Peyer's patch (tissue), 4 donors: ENCODE results near the gene ADGRF4. TPM values are rescaled to one million over a fixed set of nuclear protein-coding genes. Genes with fewer than 3 reads are reported as not detected.

Experiments
- DNase-seq, 3 donors: peaks; one replicate each; pipeline ENCODE4 v3.0.0-alpha.2; 2017 to 2019
- H3K27ac ChIP-seq, 4 donors: fragments of 200-600 bp; sonication (generic); one replicate each; pipeline ENCODE4 v1.5.1; 2016 to 2019
- H3K27me3 ChIP-seq, 2 donors: fragments of 200-600 bp; sonication (generic); one replicate each; pipeline ENCODE4 v1.5.1; 2019
- H3K36me3 ChIP-seq, 3 donors: fragments of 200-600 bp; sonication (generic); one replicate each; pipeline ENCODE4 v1.5.1; 2016 to 2019
- H3K4me1 ChIP-seq, 4 donors: fragments of 200-600 bp; sonication (generic); one replicate each; pipeline ENCODE4 v1.5.1; 2016 to 2019
- H3K4me3 ChIP-seq, 4 donors: fragments of 200-600 bp; sonication (generic); 1 replicate in 3 of 4; 2 replicates in 1 of 4; pipeline ENCODE4 v1.5.1; 2016 to 2019; ENCODE audit warnings: mild to moderate bottlenecking in 1 of 4
- H3K9me3 ChIP-seq, 4 donors: fragments of 200-600 bp; sonication (generic); one replicate each; pipeline ENCODE4 v1.5.1; 2016 to 2019; ENCODE audit warnings: mild to moderate bottlenecking in 1 of 4
- POLR2A ChIP-seq, 2 donors: fragments of 450-650 bp; IDR thresholded peaks; one replicate each; pipeline ENCODE4 v1.5.1; 2017; ENCODE audit warnings: antibody characterized with exemption in 2 of 2, mild to moderate bottlenecking in 2 of 2, moderate library complexity in 2 of 2
- total RNA-seq, 4 donors: library from RNA; depleted of rRNA; stranded (reverse); fragments of >200 nt; gene quantifications; one replicate each; pipeline ENCODE4 v1.1.0, GENCODE V29; 2016
- TF ChIP-seq, protein P1 (sequence below), 6 experiments: fragments of 450-650 bp in 4 of 6; fragments of 200-600 bp in 2 of 6; sonication (generic) in 1 of 6; IDR thresholded peaks; one replicate each; pipeline ENCODE4 v1.5.1; 2017 to 2019; ENCODE audit warnings: antibody characterized with exemption in 6 of 6, mild to moderate bottlenecking in 3 of 6, moderate library complexity in 1 of 6

Gene ADGRF4
- total RNA-seq, 4 donors from 2014 or later: 0.18 to 0.80 (median 0.57) TPM; not detected in 1

DNA sequence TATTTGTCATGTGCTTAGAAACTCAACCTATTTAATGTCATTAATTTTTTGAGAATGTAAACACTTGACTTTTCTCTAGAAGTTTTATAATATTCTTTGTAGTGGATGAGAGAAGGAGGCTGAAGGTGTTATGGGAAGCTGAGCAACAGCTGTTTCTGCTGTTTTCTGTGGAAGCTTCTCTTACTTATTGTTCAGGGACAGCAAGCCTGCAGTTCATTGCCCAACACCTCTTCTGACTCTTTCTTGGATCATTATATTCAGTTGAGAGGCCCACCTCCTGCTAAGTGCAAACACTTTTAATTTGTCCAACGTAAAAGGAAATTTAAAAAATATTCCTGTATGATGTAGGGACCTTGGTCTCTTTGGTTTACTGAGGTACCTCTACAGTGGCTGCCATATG is 12.0 kb upstream of the ADGRF4 start:
- no peaks in the 10 kb centered on the region for H3K9me3 ChIP-seq
- H3K4me3 ChIP-seq: no peak overlapping the region
- no peaks in the 10 kb centered on the region for H3K27me3 ChIP-seq
- TF ChIP-seq POLR2A (IDR thresholded peaks at IDR 0.05): no peak
- TF ChIP-seq, protein P1, sequence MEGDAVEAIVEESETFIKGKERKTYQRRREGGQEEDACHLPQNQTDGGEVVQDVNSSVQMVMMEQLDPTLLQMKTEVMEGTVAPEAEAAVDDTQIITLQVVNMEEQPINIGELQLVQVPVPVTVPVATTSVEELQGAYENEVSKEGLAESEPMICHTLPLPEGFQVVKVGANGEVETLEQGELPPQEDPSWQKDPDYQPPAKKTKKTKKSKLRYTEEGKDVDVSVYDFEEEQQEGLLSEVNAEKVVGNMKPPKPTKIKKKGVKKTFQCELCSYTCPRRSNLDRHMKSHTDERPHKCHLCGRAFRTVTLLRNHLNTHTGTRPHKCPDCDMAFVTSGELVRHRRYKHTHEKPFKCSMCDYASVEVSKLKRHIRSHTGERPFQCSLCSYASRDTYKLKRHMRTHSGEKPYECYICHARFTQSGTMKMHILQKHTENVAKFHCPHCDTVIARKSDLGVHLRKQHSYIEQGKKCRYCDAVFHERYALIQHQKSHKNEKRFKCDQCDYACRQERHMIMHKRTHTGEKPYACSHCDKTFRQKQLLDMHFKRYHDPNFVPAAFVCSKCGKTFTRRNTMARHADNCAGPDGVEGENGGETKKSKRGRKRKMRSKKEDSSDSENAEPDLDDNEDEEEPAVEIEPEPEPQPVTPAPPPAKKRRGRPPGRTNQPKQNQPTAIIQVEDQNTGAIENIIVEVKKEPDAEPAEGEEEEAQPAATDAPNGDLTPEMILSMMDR (IDR thresholded peaks at IDR 0.05): no peak
- no peaks in the 10 kb centered on the region for H3K4me1 ChIP-seq
- H3K36me3 ChIP-seq: no peaks in the 10 kb centered on the region
- DNase-seq: no peak
- H3K27ac ChIP-seq: no peak overlapping the region

DNA sequence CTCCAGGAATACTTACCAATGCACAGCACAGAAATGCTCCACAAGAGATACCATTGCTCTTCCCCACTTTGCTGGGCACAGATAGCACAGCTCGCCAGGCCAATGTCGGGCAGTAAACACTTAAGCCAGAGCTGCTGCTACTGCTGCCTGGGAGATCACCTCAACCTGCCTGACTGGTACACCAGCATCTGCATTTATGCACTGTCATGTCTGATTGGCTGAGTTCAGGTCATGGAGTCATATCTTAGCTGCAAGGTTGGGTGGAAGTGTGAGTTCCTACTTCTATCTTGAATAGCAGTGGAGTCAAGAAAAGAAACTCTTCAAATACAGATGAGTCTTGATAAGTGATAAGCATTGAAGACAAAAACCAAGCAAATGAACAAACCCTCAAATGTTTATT is 10.9 kb upstream of the ADGRF4 start:
- no peaks in the 10 kb centered on the region for H3K36me3 ChIP-seq
- H3K9me3 ChIP-seq: no peaks in the 10 kb centered on the region
- H3K4me3 ChIP-seq: no peak overlapping the region
- H3K27ac ChIP-seq: no peak overlapping the region
- no peaks in the 10 kb centered on the region for H3K27me3 ChIP-seq
- no peaks in the 10 kb centered on the region for H3K4me1 ChIP-seq
- TF ChIP-seq, protein P1 (IDR thresholded peaks at IDR 0.05): no peak
- TF ChIP-seq POLR2A (IDR thresholded peaks at IDR 0.05): no peak
- no peak for DNase-seq

GRCh38 chr6:47690214-47690613 is 8.2 kb upstream of the ADGRF4 start:
- DNase-seq: no peak
- H3K9me3 ChIP-seq: no peaks in the 10 kb centered on the region
- no peaks in the 10 kb centered on the region for H3K36me3 ChIP-seq
- H3K27ac ChIP-seq: no peak overlapping the region
- no peaks in the 10 kb centered on the region for H3K4me1 ChIP-seq
- no peak overlapping the region for H3K4me3 ChIP-seq
- no peak for TF ChIP-seq POLR2A (IDR thresholded peaks at IDR 0.05)
- TF ChIP-seq, protein P1 (IDR thresholded peaks at IDR 0.05): no peak
- no peaks in the 10 kb centered on the region for H3K27me3 ChIP-seq

DNA sequence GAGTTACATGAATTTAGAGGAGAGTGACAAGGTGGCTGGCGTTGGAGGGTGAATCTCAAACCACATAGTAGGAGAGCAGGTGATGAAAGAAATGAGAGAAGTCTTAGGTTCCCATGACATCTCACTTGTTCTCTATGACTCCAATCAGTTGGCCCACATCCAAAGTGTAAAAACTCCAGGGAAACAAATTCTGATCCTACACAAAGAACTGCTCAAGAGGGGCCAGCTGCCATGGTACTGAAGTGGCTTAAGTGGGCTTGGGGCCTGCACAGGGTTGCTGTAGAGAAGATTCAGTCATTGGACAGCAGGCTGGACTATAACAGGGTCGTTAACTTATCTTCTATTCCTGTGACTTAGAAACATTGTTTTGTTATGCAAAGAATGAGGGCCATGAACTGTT is 7.6 kb upstream of the ADGRF4 start:
- DNase-seq: no peak
- Histone ChIP-seq H3K27me3 (no peaks in the 10 kb centered on the region), H3K4me1 (no peaks in the 10 kb centered on the region), H3K36me3 (no peaks in the 10 kb centered on the region), H3K27ac (no peak overlapping the region), H3K4me3 (no peak overlapping the region), H3K9me3 (no peaks in the 10 kb centered on the region)
- TF ChIP-seq POLR2A (IDR thresholded peaks at IDR 0.05): no peak
- TF ChIP-seq, protein P1 (IDR thresholded peaks at IDR 0.05): no peak

DNA sequence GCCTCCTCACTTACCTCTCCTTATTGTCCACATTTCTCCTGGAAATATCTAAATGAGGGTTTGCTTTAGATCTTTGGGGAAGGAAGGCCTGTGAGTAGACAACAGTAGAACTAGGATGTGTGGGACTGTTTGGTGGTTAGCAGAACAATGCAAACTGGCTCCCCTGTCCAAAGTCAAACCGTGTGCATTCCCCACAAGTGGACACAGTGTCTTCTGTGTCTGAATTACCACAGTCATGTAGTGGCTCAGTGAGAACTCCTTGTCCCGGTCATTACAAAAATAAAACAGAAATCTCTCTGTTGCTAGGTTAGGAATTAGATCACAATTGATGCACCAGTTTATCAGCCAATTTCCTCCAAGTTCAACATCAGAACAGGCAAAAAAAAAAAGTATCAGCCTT is 455 bp upstream of the ADGRF4 start:
- Histone ChIP-seq H3K4me1 (no peaks in the 10 kb centered on the region), H3K4me3 (no peak overlapping the region), H3K27ac (peak overlapping the region in 1 of 4 donors; percentile 73), H3K27me3 (no peaks in the 10 kb centered on the region), H3K9me3 (no peaks in the 10 kb centered on the region), H3K36me3 (no peaks in the 10 kb centered on the region)
- TF ChIP-seq, protein P1 (IDR thresholded peaks at IDR 0.05): no peak
- TF ChIP-seq POLR2A (IDR thresholded peaks at IDR 0.05): no peak
- no peak for DNase-seq

DNA sequence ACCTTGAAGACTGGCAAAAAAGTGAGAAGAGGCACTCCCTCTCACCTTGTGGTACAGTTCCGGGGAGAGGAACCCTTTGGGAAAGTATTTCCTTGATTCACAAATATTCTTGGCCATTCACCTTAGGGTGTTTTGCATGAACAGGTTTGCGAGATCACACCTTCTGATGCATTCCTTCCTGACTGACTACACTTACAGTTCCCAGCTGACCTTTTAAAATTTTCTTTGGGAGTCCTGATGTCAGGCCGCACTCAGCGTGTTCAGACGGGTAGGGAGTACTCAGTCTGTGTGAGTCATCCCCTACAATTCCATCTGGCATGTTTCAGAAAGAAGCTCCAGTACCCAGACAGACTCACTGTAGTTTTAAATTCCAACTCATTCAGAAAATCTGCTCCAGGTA is 1.7 kb downstream of the ADGRF4 start:
- Histone ChIP-seq H3K4me3 (no peak overlapping the region), H3K4me1 (no peaks in the 10 kb centered on the region), H3K27me3 (no peaks in the 10 kb centered on the region), H3K27ac (no peak overlapping the region), H3K9me3 (no peaks in the 10 kb centered on the region), H3K36me3 (no peaks in the 10 kb centered on the region)
- no peak for TF ChIP-seq POLR2A (IDR thresholded peaks at IDR 0.05)
- TF ChIP-seq, protein P1 (IDR thresholded peaks at IDR 0.05): no peak
- DNase-seq: no peak
